HCT116 (cell line): ENCODE measurements around the gene LCE2C. TPM values are rescaled to one million over a fixed set of nuclear protein-coding genes. Genes with fewer than 3 reads are reported as not detected.

ENCODE experiments used
- ATAC-seq: fragments of 200-7000 bp; cut with Tn5 transposase; 2 replicates; pipeline ENCODE4 v1.9.1; 2020; ENCODE audit warnings: mild to moderate bottlenecking, moderate library complexity
- BruUV-seq: library from RNA; stranded (reverse); fragments of 400-500 nt; replicated peaks from 2 replicates; lab custom pipeline; 2021; lab: Mats Ljungman, UMichigan
- CTCF ChIA-PET: fragments of 300-600 bp; sonication (Branson Sonifier 250); formaldehyde crosslinking; loops from one replicate; lab custom pipeline; 2021; ENCODE audit warnings: antibody characterized with exemption; lab: Charles Lee
- POLR2A ChIA-PET: fragments of 300-600, 350-600 bp; sonication (Branson Sonifier 250); formaldehyde crosslinking; loops from one replicate; lab custom pipeline; 2021; ENCODE audit warnings: antibody characterized with exemption; lab: Charles Lee
- RAD21 ChIA-PET, 2 experiments: fragments of 300-600 bp; sonication (Branson Sonifier 250); formaldehyde crosslinking; loops; one replicate each; lab custom pipeline; 2023; ENCODE audit warnings: low total read pairs in 2 of 2; ENCODE audit not compliant: uncharacterized antibody in 2 of 2, unreplicated experiment in 2 of 2, low non-redundant PET in 1 of 2; lab: Charles Lee
- DNase-seq: peaks from one replicate; pipeline ENCODE4 v3.0.0-alpha.2; 2010; ENCODE audit warnings: low read depth, low spot score
- H2AFZ ChIP-seq: fragments of 200-600 bp; shearing (Covaris generic), sonication (generic); 2 replicates; pipeline ENCODE4 v1.6.1; 2017; ENCODE audit warnings: low read depth, mixed run types, mixed read lengths, antibody characterized with exemption, low read length; ENCODE audit not compliant: poor library complexity, severe bottlenecking
- H3K27ac ChIP-seq: 2 replicates; pipeline ENCODE4 v1.5.1; 2012; ENCODE audit warnings: low read depth, low read length
- H3K27me3 ChIP-seq: fragments of 200-600 bp; sonication (generic); 2 replicates; pipeline ENCODE4 v1.6.1; 2016; ENCODE audit warnings: mixed run types, low read length, mixed read lengths; ENCODE audit not compliant: insufficient read depth
- H3K36me3 ChIP-seq, 2 experiments: fragments of 200-500 bp in 1 of 2; fragments of 200-600 bp in 1 of 2; sonication (Bioruptor generic) in 1 of 2; sonication (generic) in 1 of 2; 2 replicates each; pipeline versions ENCODE4 v1.5.1 to v1.6.1; 2014 to 2016; ENCODE audit warnings: low read length in 2 of 2, inconsistent platforms in 1 of 2, mixed read lengths in 1 of 2, mixed run types in 1 of 2; ENCODE audit not compliant: insufficient read depth in 2 of 2, control insufficient read depth in 1 of 2
- H3K4me1 ChIP-seq, 2 experiments: fragments of 200-600 bp in 1 of 2; sonication (generic) in 1 of 2; 2 replicates each; pipeline versions ENCODE4 v1.5.1 to v1.6.1; 2012 to 2017; ENCODE audit warnings: low read length in 2 of 2, inconsistent platforms in 1 of 2, mild to moderate bottlenecking in 1 of 2, mixed read lengths in 1 of 2, mixed run types in 1 of 2, moderate library complexity in 1 of 2; ENCODE audit not compliant: insufficient read depth in 2 of 2, control insufficient read depth in 1 of 2
- H3K4me2 ChIP-seq: fragments of 200-600 bp; sonication (generic); 2 replicates; pipeline ENCODE4 v1.6.1; 2017; ENCODE audit warnings: mixed run types, low read length, mixed read lengths
- H3K4me3 ChIP-seq, 2 experiments: fragments of 200-600 bp in 1 of 2; sonication (generic) in 1 of 2; replicated peaks in 1 of 2; 2 replicates each; pipeline ENCODE4 v1.5.1; 2011 to 2016; ENCODE audit warnings: low read length in 2 of 2, control low read depth in 1 of 2, low read depth in 1 of 2, mild to moderate bottlenecking in 1 of 2, mixed read lengths in 1 of 2, mixed run types in 1 of 2
- H3K79me2 ChIP-seq: fragments of 200-600 bp; sonication (generic); 2 replicates; pipeline ENCODE4 v1.6.1; 2017; ENCODE audit warnings: mild to moderate bottlenecking, mixed run types, low read length, moderate library complexity, mixed read lengths; ENCODE audit not compliant: insufficient read depth
- H3K9ac ChIP-seq: fragments of 200-600 bp; sonication (generic); 2 replicates; pipeline ENCODE4 v1.6.1; 2016; ENCODE audit warnings: low read length, mixed read lengths
- H3K9me2 ChIP-seq: fragments of 200-600 bp; sonication (generic), shearing (Covaris generic); 2 replicates; pipeline ENCODE4 v1.6.1; 2017; ENCODE audit warnings: mixed run types, mild to moderate bottlenecking, moderate library complexity; ENCODE audit not compliant: insufficient read depth
- H3K9me3 ChIP-seq, 2 experiments: fragments of 200-500 bp in 1 of 2; fragments of 200-600 bp in 1 of 2; sonication (Bioruptor generic) in 1 of 2; sonication (generic) in 1 of 2; 2 replicates each; pipeline ENCODE4 v1.6.1; 2014 to 2017; ENCODE audit warnings: low read length in 2 of 2, mixed read lengths in 2 of 2, inconsistent platforms in 1 of 2, low read depth in 1 of 2, mild to moderate bottlenecking in 1 of 2, mixed run types in 1 of 2, moderate library complexity in 1 of 2; ENCODE audit not compliant: control insufficient read depth in 1 of 2, insufficient read depth in 1 of 2
- H4K20me1 ChIP-seq: fragments of 200-600 bp; sonication (generic), shearing (Covaris generic); 2 replicates; pipeline ENCODE4 v1.6.1; 2017; ENCODE audit warnings: mixed run types, mild to moderate bottlenecking, moderate library complexity; ENCODE audit not compliant: insufficient read depth
- CBX3 ChIP-seq: IDR thresholded peaks from 2 replicates; pipeline ENCODE4 v1.6.1; 2012; ENCODE audit warnings: low read depth
- EGR1 ChIP-seq: IDR thresholded peaks from 2 replicates; pipeline ENCODE4 v1.6.1; 2012; ENCODE audit warnings: low read depth
- EZH2 ChIP-seq: fragments of 200-600 bp; sonication (generic); IDR thresholded peaks from 2 replicates; pipeline ENCODE4 v1.6.1; 2017; ENCODE audit warnings: antibody characterized with exemption, mixed run types
- EZH2phosphoT487 ChIP-seq: fragments of 200-600 bp; IDR thresholded peaks from 2 replicates; pipeline ENCODE4 v1.6.1; 2018; ENCODE audit warnings: antibody characterized with exemption, borderline replicate concordance
- FOSL1 ChIP-seq: IDR thresholded peaks from 2 replicates; pipeline ENCODE4 v1.6.1; 2012; ENCODE audit warnings: low read depth
- JUND ChIP-seq: IDR thresholded peaks from 2 replicates; pipeline ENCODE4 v1.6.1; 2012
- POLR2A ChIP-seq: IDR thresholded peaks from 2 replicates; pipeline ENCODE4 v1.7.0; 2011; ENCODE audit warnings: borderline replicate concordance; ENCODE audit not compliant: insufficient read depth, insufficient read length; ENCODE audit errors: extremely low read depth
- POLR2AphosphoS5 ChIP-seq: IDR thresholded peaks from 2 replicates; pipeline ENCODE4 v1.6.1; 2011; ENCODE audit warnings: mild to moderate bottlenecking, low read depth, low read length, moderate library complexity
- SIN3A ChIP-seq: IDR thresholded peaks from 2 replicates; pipeline ENCODE4 v1.6.1; 2012; ENCODE audit warnings: low read depth
- SP1 ChIP-seq: IDR thresholded peaks from 2 replicates; pipeline ENCODE4 v1.6.1; 2012; ENCODE audit warnings: low read depth
- ZFX ChIP-seq: fragments of 450-650 bp; IDR thresholded peaks from 2 replicates; pipeline ENCODE4 v1.6.1; 2017
- ZNF274 ChIP-seq: fragments of 200-500 bp; sonication (Bioruptor generic); IDR thresholded peaks from 2 replicates; pipeline ENCODE4 v1.6.1; 2014; ENCODE audit warnings: mild to moderate bottlenecking, low read depth, low read length, inconsistent platforms
- intact Hi-C: fragments of 100-400 bp; cut with micrococcal nuclease; formaldehyde crosslinking; loops from 2 replicates; pipeline ENCODE4 v1.10.0; 2022
- total RNA-seq: library from RNA; stranded (reverse); gene quantifications from one replicate; pipeline ENCODE4 v1.2.1, GENCODE V29; 2021; ENCODE audit not compliant: unreplicated experiment
- TF ChIP-seq, protein P1 (sequence below): IDR thresholded peaks from 2 replicates; pipeline ENCODE4 v1.6.1; 2012; ENCODE audit warnings: low read depth
- TF ChIP-seq, protein P2 (sequence below): IDR thresholded peaks from 2 replicates; pipeline ENCODE4 v1.6.1; 2012
- TF ChIP-seq, protein P3 (sequence below): IDR thresholded peaks from 2 replicates; pipeline ENCODE4 v1.6.1; 2012
- TF ChIP-seq, protein P4 (sequence below), 3 experiments: fragments of 200-600 bp in 1 of 3; sonication (generic) in 1 of 3; IDR thresholded peaks in 2 of 3; conservative IDR thresholded peaks in 1 of 3; 2 replicates each; pipeline ENCODE4 v1.5.1; 2012 to 2017; ENCODE audit warnings: low read depth in 2 of 3, low read length in 2 of 3, antibody characterized with exemption in 1 of 3, borderline replicate concordance in 1 of 3, control low read depth in 1 of 3, mild to moderate bottlenecking in 1 of 3, mixed read lengths in 1 of 3, mixed run types in 1 of 3, moderate library complexity in 1 of 3; ENCODE audit not compliant: insufficient read depth in 1 of 3

LCE2C gene
- total RNA-seq, 1 experiment from 2014 or later, result not detected

DNA sequence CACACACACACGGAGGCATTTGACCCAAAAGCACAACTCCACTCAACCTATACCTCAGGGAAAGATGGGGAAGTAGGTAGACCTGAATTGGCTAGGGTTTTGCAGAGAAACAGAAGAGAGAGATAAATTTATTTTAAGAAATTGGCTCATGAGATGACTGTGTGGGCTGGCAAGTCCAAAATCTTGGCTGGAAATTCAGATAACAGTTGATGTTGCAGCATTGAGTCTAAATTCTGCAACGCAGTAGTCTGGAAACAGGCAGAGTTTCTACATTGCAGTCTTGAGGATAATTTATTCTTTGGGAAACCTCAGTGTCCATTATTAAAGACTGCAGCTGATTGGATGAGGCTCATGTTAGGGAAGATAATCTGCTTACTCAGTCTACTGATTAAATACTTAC is 6.5 kb downstream of the LCE2C start:
- intact Hi-C loops, result no loop called here
- DNase-seq, result no peak

DNA sequence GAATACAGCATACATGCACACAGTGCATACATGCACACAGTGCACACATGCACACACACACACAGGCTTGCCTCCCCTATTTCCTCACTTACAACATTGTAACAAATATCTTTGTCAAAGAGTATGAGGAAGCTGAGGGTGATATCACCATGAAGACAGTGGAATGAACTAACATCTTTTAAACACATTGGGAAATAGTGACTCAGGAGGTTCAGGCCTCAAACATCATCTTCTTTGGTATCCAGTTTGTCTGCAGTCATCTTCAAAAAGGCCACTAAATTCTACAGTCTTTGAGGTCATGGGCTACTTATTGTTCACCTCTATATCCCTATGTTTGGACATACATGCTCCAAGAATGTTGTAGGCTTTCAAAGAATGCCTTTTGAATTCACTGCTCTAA is 8.8 kb downstream of the LCE2C start:
- no peak for DNase-seq
- H3K27me3 ChIP-seq, result peaks cover 47% of the 10 kb centered on the region
- H2AFZ ChIP-seq, result no peak overlapping the region
- TF ChIP-seq, protein P1, sequence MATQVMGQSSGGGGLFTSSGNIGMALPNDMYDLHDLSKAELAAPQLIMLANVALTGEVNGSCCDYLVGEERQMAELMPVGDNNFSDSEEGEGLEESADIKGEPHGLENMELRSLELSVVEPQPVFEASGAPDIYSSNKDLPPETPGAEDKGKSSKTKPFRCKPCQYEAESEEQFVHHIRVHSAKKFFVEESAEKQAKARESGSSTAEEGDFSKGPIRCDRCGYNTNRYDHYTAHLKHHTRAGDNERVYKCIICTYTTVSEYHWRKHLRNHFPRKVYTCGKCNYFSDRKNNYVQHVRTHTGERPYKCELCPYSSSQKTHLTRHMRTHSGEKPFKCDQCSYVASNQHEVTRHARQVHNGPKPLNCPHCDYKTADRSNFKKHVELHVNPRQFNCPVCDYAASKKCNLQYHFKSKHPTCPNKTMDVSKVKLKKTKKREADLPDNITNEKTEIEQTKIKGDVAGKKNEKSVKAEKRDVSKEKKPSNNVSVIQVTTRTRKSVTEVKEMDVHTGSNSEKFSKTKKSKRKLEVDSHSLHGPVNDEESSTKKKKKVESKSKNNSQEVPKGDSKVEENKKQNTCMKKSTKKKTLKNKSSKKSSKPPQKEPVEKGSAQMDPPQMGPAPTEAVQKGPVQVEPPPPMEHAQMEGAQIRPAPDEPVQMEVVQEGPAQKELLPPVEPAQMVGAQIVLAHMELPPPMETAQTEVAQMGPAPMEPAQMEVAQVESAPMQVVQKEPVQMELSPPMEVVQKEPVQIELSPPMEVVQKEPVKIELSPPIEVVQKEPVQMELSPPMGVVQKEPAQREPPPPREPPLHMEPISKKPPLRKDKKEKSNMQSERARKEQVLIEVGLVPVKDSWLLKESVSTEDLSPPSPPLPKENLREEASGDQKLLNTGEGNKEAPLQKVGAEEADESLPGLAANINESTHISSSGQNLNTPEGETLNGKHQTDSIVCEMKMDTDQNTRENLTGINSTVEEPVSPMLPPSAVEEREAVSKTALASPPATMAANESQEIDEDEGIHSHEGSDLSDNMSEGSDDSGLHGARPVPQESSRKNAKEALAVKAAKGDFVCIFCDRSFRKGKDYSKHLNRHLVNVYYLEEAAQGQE, result no peak
- TF ChIP-seq SIN3A (no peak), POLR2AphosphoS5 (no peak), CBX3 (no peak), ZNF274 (no peak), SP1 (no peak), EZH2phosphoT487 (no peak), ZFX (no peak), EZH2 (no peak), JUND (no peak)
- TF ChIP-seq, protein P2, sequence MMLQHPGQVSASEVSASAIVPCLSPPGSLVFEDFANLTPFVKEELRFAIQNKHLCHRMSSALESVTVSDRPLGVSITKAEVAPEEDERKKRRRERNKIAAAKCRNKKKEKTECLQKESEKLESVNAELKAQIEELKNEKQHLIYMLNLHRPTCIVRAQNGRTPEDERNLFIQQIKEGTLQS, result no peak

More for the DNA sequence above, 6.5 kb downstream of the LCE2C start:
- Histone ChIP-seq H3K9ac (no peak overlapping the region), H3K27ac (no peak overlapping the region), H3K27me3 (peaks cover 63% of the 10 kb centered on the region), H3K9me2 (no peaks in the 10 kb centered on the region), H2AFZ (no peak overlapping the region), H3K4me3 (no peak overlapping the region), H3K9me3 (no peaks in the 10 kb centered on the region), H3K4me2 (no peak overlapping the region), H3K36me3 (no peaks in the 10 kb centered on the region), H3K79me2 (no peaks in the 10 kb centered on the region), H3K4me1 (no peaks in the 10 kb centered on the region), H4K20me1 (no peaks in the 10 kb centered on the region)
- no peak for TF ChIP-seq POLR2A
- TF ChIP-seq POLR2AphosphoS5, result no peak
- TF ChIP-seq, protein P3, sequence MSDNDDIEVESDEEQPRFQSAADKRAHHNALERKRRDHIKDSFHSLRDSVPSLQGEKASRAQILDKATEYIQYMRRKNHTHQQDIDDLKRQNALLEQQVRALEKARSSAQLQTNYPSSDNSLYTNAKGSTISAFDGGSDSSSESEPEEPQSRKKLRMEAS, result no peak
- TF ChIP-seq SIN3A, result no peak
- TF ChIP-seq EGR1, result no peak
- TF ChIP-seq, protein P4, sequence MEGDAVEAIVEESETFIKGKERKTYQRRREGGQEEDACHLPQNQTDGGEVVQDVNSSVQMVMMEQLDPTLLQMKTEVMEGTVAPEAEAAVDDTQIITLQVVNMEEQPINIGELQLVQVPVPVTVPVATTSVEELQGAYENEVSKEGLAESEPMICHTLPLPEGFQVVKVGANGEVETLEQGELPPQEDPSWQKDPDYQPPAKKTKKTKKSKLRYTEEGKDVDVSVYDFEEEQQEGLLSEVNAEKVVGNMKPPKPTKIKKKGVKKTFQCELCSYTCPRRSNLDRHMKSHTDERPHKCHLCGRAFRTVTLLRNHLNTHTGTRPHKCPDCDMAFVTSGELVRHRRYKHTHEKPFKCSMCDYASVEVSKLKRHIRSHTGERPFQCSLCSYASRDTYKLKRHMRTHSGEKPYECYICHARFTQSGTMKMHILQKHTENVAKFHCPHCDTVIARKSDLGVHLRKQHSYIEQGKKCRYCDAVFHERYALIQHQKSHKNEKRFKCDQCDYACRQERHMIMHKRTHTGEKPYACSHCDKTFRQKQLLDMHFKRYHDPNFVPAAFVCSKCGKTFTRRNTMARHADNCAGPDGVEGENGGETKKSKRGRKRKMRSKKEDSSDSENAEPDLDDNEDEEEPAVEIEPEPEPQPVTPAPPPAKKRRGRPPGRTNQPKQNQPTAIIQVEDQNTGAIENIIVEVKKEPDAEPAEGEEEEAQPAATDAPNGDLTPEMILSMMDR (IDR thresholded peaks at IDR 0.05 in 2 of 3, conservative IDR thresholded peaks at IDR 0.05 in 1 of 3; ENCODE audit: borderline replicate concordance in 1 of 3, insufficient read depth in 1 of 3, low read depth in 2 of 3, low read length in 2 of 3), result no peak
- no peak for TF ChIP-seq FOSL1
- no peak for TF ChIP-seq ZFX
- RAD21 ChIA-PET, result no interaction called here
- BruUV-seq, result no TSS peak
- POLR2A ChIA-PET, result no interaction called here
- no peak for ATAC-seq
- CTCF ChIA-PET, result no interaction called here

More for the DNA sequence above, 8.8 kb downstream of the LCE2C start:
- Histone ChIP-seq H3K9me2 (no peaks in the 10 kb centered on the region), H3K9ac (no peak overlapping the region), H3K36me3 (no peaks in the 10 kb centered on the region), H3K79me2 (no peaks in the 10 kb centered on the region), H3K4me2 (no peak overlapping the region), H3K4me1 (no peaks in the 10 kb centered on the region), H3K4me3 (no peak overlapping the region), H3K9me3 (no peaks in the 10 kb centered on the region), H4K20me1 (no peaks in the 10 kb centered on the region), H3K27ac (no peak overlapping the region)
- no TSS peak for BruUV-seq
- no peak for ATAC-seq
- CTCF ChIA-PET, result no interaction called here
- POLR2A ChIA-PET, result no interaction called here
- RAD21 ChIA-PET, result no interaction called here
- intact Hi-C loops, result no loop called here
